Ovary (tissue), 9 donors: ENCODE measurements around the gene TMEFF2. TPM values are rescaled to one million over a fixed set of nuclear protein-coding genes. Genes with fewer than 3 reads are reported as not detected.

ENCODE experiments used
- DNase-seq, 5 donors: peaks; one replicate each; pipeline ENCODE4 v3.0.0-alpha.2; 2019 to 2020
- H3K27ac ChIP-seq, 2 donors: fragments of 200-600 bp; one replicate each; pipeline versions ENCODE4 v1.5.1 to v1.8.0; 2019 to 2022
- H3K27me3 ChIP-seq: fragments of 200-600 bp; one replicate; pipeline ENCODE4 v1.8.0; 2022
- H3K36me3 ChIP-seq: fragments of 200-600 bp; sonication (generic); one replicate; pipeline ENCODE4 v1.5.1; 2019
- H3K4me1 ChIP-seq: one replicate; pipeline ENCODE4 v1.8.1; 2013; ENCODE audit warnings: mild to moderate bottlenecking, moderate library complexity; ENCODE audit not compliant: insufficient read depth
- H3K4me3 ChIP-seq: fragments of 200-600 bp; sonication (generic); one replicate; pipeline ENCODE4 v1.5.1; 2017
- H3K9me3 ChIP-seq, 2 donors: fragments of 200-600 bp in 1 of 2; sonication (generic) in 1 of 2; one replicate each; pipeline versions ENCODE4 v1.5.1 to v1.8.1; 2013 to 2019; ENCODE audit warnings: mild to moderate bottlenecking in 1 of 2, moderate library complexity in 1 of 2
- EP300 ChIP-seq: sonication (generic); formaldehyde crosslinking; IDR thresholded peaks from one replicate; pipeline ENCODE4 v1.6.1; 2017; ENCODE audit warnings: antibody characterized with exemption
- POLR2A ChIP-seq: fragments of 450-650 bp; IDR thresholded peaks from one replicate; pipeline ENCODE4 v1.6.1; 2017; ENCODE audit warnings: antibody characterized with exemption, mild to moderate bottlenecking, moderate library complexity
- WGBS, 3 donors: extraction: QIAGEN DNeasy Blood & Tissue Kit in 1 of 3; methylation state at CpG; one replicate each; pipeline versions ENCODE4 v1.1.5 to v1.1.7; 2013 to 2017; 5-methylcytosine and 5-hydroxymethylcytosine counted together
- intact Hi-C, 4 donors: fragments of 100-400 bp; cut with DNase I; formaldehyde crosslinking; loops; one replicate each; pipeline versions ENCODE4 v1.11.0 to v1.15.1; 2022 to 2023
- polyA plus RNA-seq, 2 donors: library from polyadenylated mRNA; stranded (reverse); fragments of 200-250 nt in 1 of 2; fragments of 350-450 nt in 1 of 2; fragmentation: Illumina TruSeq in 1 of 2; extraction: RNeasy Lipid Tissue Mini Kit (QIAGEN cat#74804) in 1 of 2; gene quantifications; one replicate each; pipeline ENCODE4 v1.2.3, GENCODE V29; 2013 to 2014
- total RNA-seq, 7 donors: library from RNA; depleted of rRNA in 2 of 7; stranded (reverse); fragments of >200 nt in 2 of 7; fragmentation: NEBNext Ultra II Directional in 3 of 7; extraction: Animal tissue kit (Norgen Biotek cat#: 25700) in 3 of 7; gene quantifications; one replicate each; pipeline versions ENCODE4 v1.1.0 to v1.2.4, GENCODE V29; 2016 to 2023
- TF ChIP-seq, protein P1 (sequence below), 3 donors: fragments of 450-650 bp in 2 of 3; fragments of 200-600 bp in 1 of 3; IDR thresholded peaks; one replicate each; pipeline versions ENCODE4 v1.5.1 to v1.8.0; 2016 to 2022; ENCODE audit warnings: antibody characterized with exemption in 3 of 3, mild to moderate bottlenecking in 1 of 3
- donor health status: DM: no; HTN: no; CAD: no; lungs with moderate emphysema.
- donor health status: DM: no; HTN: no; CAD: no.
- donor health status: Bipolar disorder and iron deficiency.
- donor health status: DM: yes; HTN: yes; CAD: no.
- donor health status: DM: no; HTN: no; CAD: no.
- donor health status: DM: yes; HTN: yes; CAD: no.

The TMEFF2 gene
- total and polyA plus RNA-seq, 9 donors: 0.05 to 0.34 (median 0.08) TPM; not detected in 5

DNA sequence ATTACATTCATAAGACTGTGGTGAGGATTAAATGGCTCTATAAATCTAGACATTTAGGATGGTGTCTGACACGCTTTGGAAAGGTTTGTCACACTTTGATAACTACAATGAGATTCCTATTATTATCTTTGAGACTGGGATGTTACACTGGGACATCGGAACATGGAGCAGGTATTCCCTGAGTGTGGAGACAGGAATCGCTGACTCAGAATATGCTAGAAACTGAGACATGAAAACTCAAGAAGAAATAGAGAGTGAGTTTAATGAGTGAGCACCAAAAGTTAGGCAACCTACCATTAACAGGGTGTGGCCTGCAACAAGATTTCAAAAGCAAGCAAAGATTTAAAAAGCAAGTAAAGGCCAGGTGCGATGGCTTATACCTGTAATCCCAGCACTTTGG, 145.4 kb downstream of the TMEFF2 start:
- TF ChIP-seq EP300: no peak
- TF ChIP-seq, protein P1, sequence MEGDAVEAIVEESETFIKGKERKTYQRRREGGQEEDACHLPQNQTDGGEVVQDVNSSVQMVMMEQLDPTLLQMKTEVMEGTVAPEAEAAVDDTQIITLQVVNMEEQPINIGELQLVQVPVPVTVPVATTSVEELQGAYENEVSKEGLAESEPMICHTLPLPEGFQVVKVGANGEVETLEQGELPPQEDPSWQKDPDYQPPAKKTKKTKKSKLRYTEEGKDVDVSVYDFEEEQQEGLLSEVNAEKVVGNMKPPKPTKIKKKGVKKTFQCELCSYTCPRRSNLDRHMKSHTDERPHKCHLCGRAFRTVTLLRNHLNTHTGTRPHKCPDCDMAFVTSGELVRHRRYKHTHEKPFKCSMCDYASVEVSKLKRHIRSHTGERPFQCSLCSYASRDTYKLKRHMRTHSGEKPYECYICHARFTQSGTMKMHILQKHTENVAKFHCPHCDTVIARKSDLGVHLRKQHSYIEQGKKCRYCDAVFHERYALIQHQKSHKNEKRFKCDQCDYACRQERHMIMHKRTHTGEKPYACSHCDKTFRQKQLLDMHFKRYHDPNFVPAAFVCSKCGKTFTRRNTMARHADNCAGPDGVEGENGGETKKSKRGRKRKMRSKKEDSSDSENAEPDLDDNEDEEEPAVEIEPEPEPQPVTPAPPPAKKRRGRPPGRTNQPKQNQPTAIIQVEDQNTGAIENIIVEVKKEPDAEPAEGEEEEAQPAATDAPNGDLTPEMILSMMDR (IDR thresholded peaks at IDR 0.05): no peak
- TF ChIP-seq POLR2A: no peak
- Histone ChIP-seq H3K27ac (no peak overlapping the region), H3K36me3 (no peaks in the 10 kb centered on the region), H3K9me3 (no peaks in the 10 kb centered on the region), H3K4me3 (no peak overlapping the region), H3K27me3 (no peaks in the 10 kb centered on the region), H3K4me1 (no peaks in the 10 kb centered on the region)
- 84 to 96% (median 96%) methylated on average over 4 of the region's 4 CpGs for WGBS, 3 donors
- intact Hi-C loops: no loop called here
- no peak for DNase-seq

DNA sequence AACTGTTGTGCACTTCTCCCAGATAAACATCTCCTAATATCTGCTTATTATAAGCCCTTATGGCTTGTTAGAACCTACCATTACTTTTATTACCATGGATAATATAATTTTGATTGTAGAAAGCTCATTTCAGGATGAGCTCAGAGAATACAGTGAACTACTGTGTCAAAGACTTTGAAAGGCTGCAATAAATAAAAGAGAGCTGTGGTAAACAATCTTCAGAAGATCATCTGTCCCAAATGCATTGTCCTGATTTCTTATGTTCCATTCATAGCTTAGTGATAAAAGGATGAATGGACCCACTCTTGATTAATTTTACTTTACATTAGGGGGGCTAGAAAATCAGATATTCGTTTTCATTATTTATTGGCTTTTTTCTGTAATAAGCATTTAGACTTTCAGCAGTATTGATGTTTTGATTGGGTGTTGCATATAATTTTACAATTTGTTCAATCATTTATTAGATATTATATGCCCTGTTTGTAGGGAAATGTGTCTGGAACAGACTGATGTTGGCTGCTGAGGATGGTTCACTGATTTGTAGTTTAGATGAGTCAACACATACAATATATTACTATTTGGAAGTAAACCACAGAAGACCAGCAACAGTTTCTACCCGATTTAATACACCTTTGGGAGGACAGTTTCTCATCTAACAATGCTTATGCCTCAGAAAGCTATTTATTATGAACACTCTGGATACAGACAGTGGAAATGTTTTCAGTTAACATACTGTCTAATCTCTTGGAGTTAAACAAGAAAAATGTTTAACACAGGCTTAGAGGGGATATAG, 147.2 kb downstream of the TMEFF2 start:
- TF ChIP-seq EP300 (no peak), POLR2A (no peak)
- TF ChIP-seq, protein P1 (IDR thresholded peaks at IDR 0.05): no peak
- H3K4me3 ChIP-seq: no peak overlapping the region

DNA sequence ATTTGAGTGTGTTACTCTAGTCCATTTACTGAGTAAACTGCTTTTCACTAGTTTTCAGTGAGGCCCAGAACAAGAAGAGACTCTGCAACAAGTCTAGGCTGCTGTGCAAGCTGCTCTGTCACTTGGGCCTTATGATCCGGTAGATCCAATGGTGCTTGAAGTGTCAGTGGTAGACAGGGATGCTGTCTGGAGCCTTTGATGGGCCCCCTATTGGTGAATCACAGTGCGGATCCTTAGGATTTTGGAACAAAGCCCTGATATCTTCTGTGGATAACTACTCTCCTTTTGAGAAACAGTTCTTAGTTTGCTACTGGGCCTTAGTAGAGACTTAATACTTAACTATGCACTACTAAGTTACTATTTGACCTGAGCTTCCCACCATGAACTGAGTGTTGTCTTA, 150.2 kb downstream of the TMEFF2 start:
- no peak overlapping the region for H3K4me3 ChIP-seq
- H3K36me3 ChIP-seq: no peaks in the 10 kb centered on the region
- no peak for TF ChIP-seq POLR2A
- TF ChIP-seq, protein P1 (IDR thresholded peaks at IDR 0.05): no peak
- TF ChIP-seq EP300: no peak
- whole genome bisulfite sequencing, 3 donors: 83 to 95% (median 92%) methylated on average over 2 of the region's 2 CpGs
- no peaks in the 10 kb centered on the region for H3K27me3 ChIP-seq
- no peaks in the 10 kb centered on the region for H3K4me1 ChIP-seq
- intact Hi-C loops: no loop called here
- no peak for DNase-seq
- no peaks in the 10 kb centered on the region for H3K9me3 ChIP-seq
- H3K27ac ChIP-seq: no peak overlapping the region

More for the DNA sequence above, 147.2 kb downstream of the TMEFF2 start:
- no peak for DNase-seq
- WGBS, 3 donors: 69 to 91% (median 82%) methylated on average over 2 of the region's 2 CpGs
- Histone ChIP-seq H3K9me3 (no peaks in the 10 kb centered on the region), H3K27me3 (no peaks in the 10 kb centered on the region), H3K27ac (no peak overlapping the region), H3K4me1 (no peaks in the 10 kb centered on the region), H3K36me3 (no peaks in the 10 kb centered on the region)
- intact Hi-C loops: no loop called here

DNA sequence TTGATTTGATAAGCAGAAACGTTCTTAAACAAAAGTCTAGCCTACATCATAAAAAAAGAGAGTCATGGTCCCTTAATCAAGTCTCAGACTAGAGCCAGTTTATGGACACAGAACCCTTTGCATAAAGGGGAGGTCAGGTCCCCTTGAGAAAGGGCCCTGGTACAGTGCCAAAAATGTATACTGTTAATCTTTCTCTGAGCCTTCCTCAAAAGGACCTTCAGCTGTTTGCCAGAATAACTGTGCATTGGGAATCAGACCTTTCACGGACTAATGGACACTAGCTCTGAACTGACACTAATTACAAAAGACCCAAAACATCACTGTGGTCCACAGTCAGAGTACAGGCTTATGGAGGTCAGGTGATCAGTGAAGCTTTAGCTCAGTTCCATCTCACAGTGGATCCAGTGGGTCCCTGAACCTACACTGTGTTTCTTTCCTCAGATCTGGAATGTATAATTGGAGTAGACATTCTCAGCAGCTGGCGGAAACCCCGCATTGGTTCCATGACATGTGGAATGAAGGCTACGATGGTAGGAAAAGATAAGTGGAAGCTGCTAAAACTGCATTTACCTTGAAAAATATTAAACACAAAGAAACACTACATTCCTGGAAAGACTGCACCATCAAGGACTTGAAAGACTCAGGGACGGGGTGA, 151.4 kb downstream of the TMEFF2 start:
- no peaks in the 10 kb centered on the region for H3K9me3 ChIP-seq
- no peak overlapping the region for H3K27ac ChIP-seq
- intact Hi-C loops: no loop called here
- no peak for DNase-seq
- H3K36me3 ChIP-seq: no peaks in the 10 kb centered on the region
- no peak for TF ChIP-seq POLR2A
- no peak for TF ChIP-seq EP300
- TF ChIP-seq, protein P1 (IDR thresholded peaks at IDR 0.05): no peak
- H3K4me3 ChIP-seq: no peak overlapping the region
- WGBS, 3 donors: 77 to 79% (median 77%) methylated on average over 6 of the region's 6 CpGs
- no peaks in the 10 kb centered on the region for H3K4me1 ChIP-seq
- H3K27me3 ChIP-seq: no peaks in the 10 kb centered on the region
